Testis (tissue), 2 donors: ENCODE data around the gene CD101.

ENCODE experiments used
- POLR2A ChIP-seq: fragments of 450-650 bp; IDR thresholded peaks from one replicate; pipeline ENCODE4 v1.6.1; 2017; ENCODE audit warnings: antibody characterized with exemption, mild to moderate bottlenecking, moderate library complexity
- TF ChIP-seq, protein P1 (sequence below), 3 experiments: fragments of 450-650 bp in 2 of 3; fragments of 200-600 bp in 1 of 3; sonication (generic) in 1 of 3; IDR thresholded peaks; one replicate each; pipeline ENCODE4 v1.5.1; 2016 to 2019; ENCODE audit warnings: antibody characterized with exemption in 3 of 3, mild to moderate bottlenecking in 2 of 3, moderate library complexity in 1 of 3

DNA sequence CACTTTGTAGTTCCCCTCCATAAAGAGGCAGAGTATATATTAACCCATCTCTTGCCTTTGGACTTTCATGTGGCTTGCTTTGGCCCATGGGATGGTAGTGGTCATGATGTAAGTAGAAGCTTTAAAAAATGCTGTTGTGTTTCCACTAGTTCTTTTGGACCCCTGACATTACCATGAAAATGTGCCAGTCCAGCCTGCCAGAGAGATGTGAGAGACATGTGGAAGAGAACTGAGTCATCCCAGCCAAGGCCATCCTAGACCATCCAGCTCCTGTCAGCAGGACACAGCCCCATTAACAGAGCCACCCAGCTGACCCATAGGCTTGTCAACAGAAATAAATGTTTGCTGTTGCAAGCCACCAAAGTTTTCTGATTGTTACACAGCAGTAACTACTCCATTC lies 3.9 kb upstream of the CD101 start:
- TF ChIP-seq, protein P1, sequence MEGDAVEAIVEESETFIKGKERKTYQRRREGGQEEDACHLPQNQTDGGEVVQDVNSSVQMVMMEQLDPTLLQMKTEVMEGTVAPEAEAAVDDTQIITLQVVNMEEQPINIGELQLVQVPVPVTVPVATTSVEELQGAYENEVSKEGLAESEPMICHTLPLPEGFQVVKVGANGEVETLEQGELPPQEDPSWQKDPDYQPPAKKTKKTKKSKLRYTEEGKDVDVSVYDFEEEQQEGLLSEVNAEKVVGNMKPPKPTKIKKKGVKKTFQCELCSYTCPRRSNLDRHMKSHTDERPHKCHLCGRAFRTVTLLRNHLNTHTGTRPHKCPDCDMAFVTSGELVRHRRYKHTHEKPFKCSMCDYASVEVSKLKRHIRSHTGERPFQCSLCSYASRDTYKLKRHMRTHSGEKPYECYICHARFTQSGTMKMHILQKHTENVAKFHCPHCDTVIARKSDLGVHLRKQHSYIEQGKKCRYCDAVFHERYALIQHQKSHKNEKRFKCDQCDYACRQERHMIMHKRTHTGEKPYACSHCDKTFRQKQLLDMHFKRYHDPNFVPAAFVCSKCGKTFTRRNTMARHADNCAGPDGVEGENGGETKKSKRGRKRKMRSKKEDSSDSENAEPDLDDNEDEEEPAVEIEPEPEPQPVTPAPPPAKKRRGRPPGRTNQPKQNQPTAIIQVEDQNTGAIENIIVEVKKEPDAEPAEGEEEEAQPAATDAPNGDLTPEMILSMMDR (IDR thresholded peaks at IDR 0.05), result no peak
- TF ChIP-seq POLR2A, result no peak
